Measurements from ENCODE around the gene PKD2L1.

- TF ChIP-seq CTCF (IDR thresholded peaks at IDR 0.05) (no peak), POLR2A (IDR thresholded peaks at IDR 0.05) (no peak)
Observed at GRCh38 chr10:100345570-100346330, 15.7 kb upstream of the PKD2L1 start.

All from thyroid gland (tissue), 4 donors.